Activated CD4-positive, alpha-beta T cell treated with anti-CD3 and anti-CD28 coated beads, Interleukin-2, amount 10 ng/mL, durations not matched to agents 24 days and 14 days (primary cell): ENCODE data around the gene SELENOW. TPM values are rescaled to one million over a fixed set of nuclear protein-coding genes. Genes with fewer than 3 reads are reported as not detected.
A peak's percentile ranks its signal among the peaks of the same experiment; 100 is the strongest.
"Not testable (repeated sequence)": the region's sequence is repeated elsewhere in the genome, so short reads cannot be mapped to it uniquely, and the experiment has no call there.

Experiments used
- DNase-seq: peaks from one replicate; pipeline ENCODE4 v3.0.0; 2022
- H3K27ac Mint-ChIP-seq: one replicate; pipeline ENCODE4 v1.8.0; 2022; ENCODE audit warnings: mild to moderate bottlenecking, mixed read lengths
- H3K27me3 Mint-ChIP-seq: one replicate; pipeline ENCODE4 v1.8.0; 2022; ENCODE audit warnings: mixed read lengths
- H3K36me3 Mint-ChIP-seq: one replicate; pipeline ENCODE4 v1.8.0; 2022; ENCODE audit warnings: low read depth, mild to moderate bottlenecking, mixed read lengths
- H3K4me1 Mint-ChIP-seq: one replicate; pipeline ENCODE4 v1.8.0; 2021; ENCODE audit warnings: mixed read lengths
- H3K4me3 Mint-ChIP-seq: one replicate; pipeline ENCODE4 v1.8.0; 2022; ENCODE audit warnings: mild to moderate bottlenecking, moderate library complexity, mixed read lengths
- H3K9me3 Mint-ChIP-seq: one replicate; pipeline ENCODE4 v1.8.0; 2021; ENCODE audit warnings: mixed read lengths
- intact Hi-C: fragments of 100-400 bp; cut with micrococcal nuclease; formaldehyde crosslinking; loops from one replicate; pipeline ENCODE4 v1.15.1; 2023
- total RNA-seq: library from RNA; stranded (reverse); gene quantifications from 2 replicates; pipeline ENCODE4 v1.2.3, GENCODE V29; 2022

The SELENOW gene
- 111 and 117 TPM in 2 replicates for total RNA-seq

DNA sequence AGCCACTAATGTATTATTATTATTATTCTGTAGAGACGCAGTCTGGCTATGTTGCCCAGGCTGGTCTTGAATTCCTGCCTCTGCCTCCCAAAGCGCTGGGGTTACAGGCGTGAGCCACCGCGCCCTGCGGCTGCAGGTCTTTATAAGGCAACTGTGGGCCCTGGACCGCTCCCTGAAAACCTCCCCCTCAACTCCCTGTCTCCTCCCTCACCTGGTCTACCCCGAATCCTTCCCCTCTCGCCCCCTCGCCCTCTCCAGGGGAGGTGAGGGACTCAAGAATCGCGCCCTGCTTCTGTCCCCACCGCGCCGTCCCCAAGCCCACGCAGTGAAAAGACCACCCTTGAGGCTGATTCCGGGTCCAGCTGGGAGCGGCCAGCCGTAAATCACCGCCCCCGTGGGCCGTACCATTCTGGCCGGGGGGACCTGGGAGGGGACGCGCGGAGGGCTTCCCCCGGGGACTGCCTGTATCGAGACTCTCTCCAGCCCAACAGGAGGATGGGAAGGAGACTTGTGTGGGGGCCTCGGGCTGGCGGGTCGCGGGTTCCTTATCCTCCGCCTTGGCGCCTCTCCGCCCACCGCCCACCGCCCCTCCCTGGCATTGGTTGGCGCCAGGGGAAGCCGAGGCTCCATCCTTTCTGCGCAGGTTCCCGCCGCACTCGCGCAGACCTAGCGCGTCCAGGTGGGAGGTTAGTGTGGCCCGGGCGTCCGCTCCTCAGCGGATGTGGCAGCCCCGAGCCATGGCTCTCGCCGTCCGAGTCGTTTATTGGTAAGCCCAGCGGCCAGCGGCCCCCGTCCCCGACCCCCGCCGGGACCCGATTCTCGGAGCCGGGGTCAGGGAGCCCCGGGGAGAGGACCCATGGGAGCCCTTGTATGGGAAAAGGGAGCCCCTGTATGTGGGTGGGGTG lies at the start of gene SELENOW:
SELENOW (plus strand) TSS at position 655 of the 905 bp plus-strand sequence; CDS start at position 738, 83 bp downstream.
- intact Hi-C loops = no loop called here

GRCh38 chr19:47729468-47729798 lies 49.1 kb upstream of the SELENOW start:
- DNase-seq = peak; percentile 72
- Mint-ChIP-seq H3K9me3 (no peaks in the 10 kb centered on the region), H3K4me3 (peak overlapping the region; percentile 91), H3K27ac (peak overlapping the region; percentile 78), H3K27me3 (peaks cover 1% of the 10 kb centered on the region), H3K4me1 (peaks cover 21% of the 10 kb centered on the region), H3K36me3 (no peaks in the 10 kb centered on the region)
- intact Hi-C loops = loop anchor here (2.0 kb wide), 1 partner anchor 13 kb away; no protein-coding TSS in a partner anchor

More for the DNA sequence above, at the start of gene SELENOW:
- Mint-ChIP-seq H3K27ac (peak within 1 kb of the TSS; percentile 97), H3K4me3 (peak within 1 kb of the TSS; percentile 100), H3K9me3 (no peaks in the 10 kb centered on the region), H3K4me1 (peaks cover 18% of the 10 kb centered on the region), H3K27me3 (no peaks in the 10 kb centered on the region), H3K36me3 (peaks cover 25% of the 10 kb centered on the region)
- peak; percentile 94 for DNase-seq

DNA sequence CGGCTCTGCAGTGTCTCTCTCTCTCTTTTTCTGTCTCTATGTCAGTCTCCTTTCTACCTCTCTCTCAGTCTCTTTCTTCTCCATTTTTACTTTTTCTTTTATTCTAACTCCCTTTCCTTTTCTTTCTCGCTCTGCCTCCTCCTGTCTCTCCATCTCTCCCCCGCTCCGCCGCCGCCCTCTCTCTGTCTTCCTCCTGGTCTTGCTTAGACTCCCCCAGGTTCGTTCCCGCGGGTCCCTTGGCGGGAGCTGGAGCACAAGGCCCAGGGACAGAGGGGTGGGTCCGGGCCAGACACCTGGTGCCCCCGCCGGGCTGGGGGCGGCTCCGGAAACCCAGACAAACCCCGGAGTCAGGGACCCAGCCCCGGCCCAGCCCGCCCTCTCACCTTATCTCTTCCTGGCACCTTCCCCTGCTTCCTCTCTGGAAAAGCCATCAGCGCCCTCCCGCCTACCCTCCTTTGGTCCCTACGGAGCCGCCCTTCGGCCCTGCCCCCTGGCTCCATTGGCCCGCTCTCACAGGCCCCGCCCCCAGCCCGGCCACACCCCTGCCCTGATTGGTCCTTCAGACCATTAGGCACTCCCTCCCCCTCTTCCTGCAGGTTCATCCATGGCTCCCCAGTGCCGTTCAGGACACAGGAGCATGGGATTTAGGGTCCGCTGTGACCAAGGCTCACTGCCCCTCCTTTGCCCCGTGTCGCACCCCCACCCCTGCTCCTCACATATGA lies 48.5 kb upstream of the SELENOW start:
- H3K4me3 Mint-ChIP-seq = peak overlapping the region; percentile 91
- no peaks in the 10 kb centered on the region for H3K36me3 Mint-ChIP-seq
- DNase-seq = peak; percentile 88
- peaks cover 1% of the 10 kb centered on the region for H3K27me3 Mint-ChIP-seq
- H3K9me3 Mint-ChIP-seq = no peaks in the 10 kb centered on the region
- H3K4me1 Mint-ChIP-seq = peaks cover 21% of the 10 kb centered on the region
- peak overlapping the region; percentile 78 for H3K27ac Mint-ChIP-seq
- intact Hi-C loops = loop anchor here (2.0 kb wide), 1 partner anchor 13 kb away; no protein-coding TSS in a partner anchor

GRCh38 chr19:47730521-47730889 lies 48.0 kb upstream of the SELENOW start:
- no peak for DNase-seq
- no peaks in the 10 kb centered on the region for H3K36me3 Mint-ChIP-seq
- H3K27ac Mint-ChIP-seq = no peak overlapping the region
- H3K27me3 Mint-ChIP-seq = peaks cover 1% of the 10 kb centered on the region
- intact Hi-C loops = no loop called here
- peak overlapping the region; percentile 91 for H3K4me3 Mint-ChIP-seq
- no peaks in the 10 kb centered on the region for H3K9me3 Mint-ChIP-seq
- peaks cover 21% of the 10 kb centered on the region for H3K4me1 Mint-ChIP-seq

- no peak for DNase-seq
- Mint-ChIP-seq H3K27ac (no peak overlapping the region), H3K4me3 (peak overlapping the region; percentile 91), H3K27me3 (peaks cover 1% of the 10 kb centered on the region), H3K9me3 (no peaks in the 10 kb centered on the region), H3K36me3 (no peaks in the 10 kb centered on the region), H3K4me1 (peaks cover 21% of the 10 kb centered on the region)
- intact Hi-C loops = no loop called here
These were observed 47.6 kb upstream of the SELENOW start for GRCh38 chr19:47730910-47731309.

DNA sequence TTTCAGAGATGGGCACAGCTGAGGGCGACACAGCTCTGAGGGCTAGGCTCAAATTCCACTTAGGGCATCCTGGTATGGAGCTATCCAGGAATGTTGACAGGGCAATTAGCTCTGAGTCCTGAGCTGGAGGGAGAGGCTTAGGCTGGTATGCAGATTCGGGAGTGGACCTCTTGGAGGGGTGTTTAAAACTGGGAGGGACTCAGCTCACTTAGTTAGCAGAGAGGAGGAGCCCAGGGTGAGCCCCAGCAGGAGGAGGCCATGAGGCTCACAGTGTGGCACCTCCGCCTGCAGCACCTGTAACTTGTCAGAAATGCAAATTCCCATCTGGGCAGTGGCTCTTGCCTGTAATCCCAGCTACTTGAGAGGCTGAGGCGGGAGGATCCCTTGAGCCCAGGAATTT lies 43.4 kb upstream of the SELENOW start:
- intact Hi-C loops = no loop called here
- Mint-ChIP-seq H3K4me1 (peaks cover 4% of the 10 kb centered on the region), H3K9me3 (no peaks in the 10 kb centered on the region), H3K27me3 (no peaks in the 10 kb centered on the region), H3K36me3 (no peaks in the 10 kb centered on the region), H3K27ac (no peak overlapping the region), H3K4me3 (no peak overlapping the region)
- DNase-seq = no peak

GRCh38 chr19:47740866-47741519 lies 37.5 kb upstream of the SELENOW start:
- intact Hi-C loops = loop anchor here (5.0 kb wide), 1 partner anchor 1839 kb away; the partner anchor contains the start of gene MYPOP
- Mint-ChIP-seq H3K27me3 (peaks cover 2% of the 10 kb centered on the region), H3K4me3 (no peak overlapping the region), H3K36me3 (peaks cover 5% of the 10 kb centered on the region), H3K27ac (no peak overlapping the region), H3K4me1 (peaks cover 17% of the 10 kb centered on the region), H3K9me3 (no peaks in the 10 kb centered on the region)
- no peak for DNase-seq

GRCh38 chr19:47741544-47742140 lies 36.9 kb upstream of the SELENOW start:
- H3K27ac Mint-ChIP-seq = peak overlapping the region; percentile 53

DNA sequence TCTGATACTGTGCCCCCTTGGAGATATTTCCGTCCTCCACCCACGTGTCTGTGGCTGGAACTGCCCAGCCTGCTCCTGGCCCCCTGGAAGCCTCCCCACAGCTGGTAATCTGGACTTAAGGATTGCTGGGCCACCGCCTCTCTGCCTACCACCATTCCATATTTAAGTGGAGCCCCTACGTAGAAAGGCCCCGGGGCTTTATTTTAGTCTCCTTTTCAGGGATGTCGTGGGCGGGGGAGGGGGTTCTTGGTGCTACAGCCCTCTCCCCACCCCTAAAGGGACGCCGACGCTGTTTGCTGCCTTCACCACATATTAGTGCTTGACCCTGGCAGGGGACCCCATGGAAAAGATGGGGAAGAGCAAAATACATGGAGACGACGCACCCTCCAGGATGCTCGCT lies 35.9 kb upstream of the SELENOW start:
- DNase-seq = no peak
- peaks cover 2% of the 10 kb centered on the region for H3K27me3 Mint-ChIP-seq
- no peaks in the 10 kb centered on the region for H3K9me3 Mint-ChIP-seq
- intact Hi-C loops = loop anchor here (1.0 to 5.0 kb wide), 4 partner anchors 14 to 1840 kb away; partner anchors contain the start of genes EHD2, MYPOP and NAPA
- H3K36me3 Mint-ChIP-seq = peaks cover 11% of the 10 kb centered on the region
- peaks cover 20% of the 10 kb centered on the region for H3K4me1 Mint-ChIP-seq
- H3K27ac Mint-ChIP-seq = peak overlapping the region; percentile 94
- H3K4me3 Mint-ChIP-seq = peak overlapping the region; percentile 91

More at GRCh38 chr19:47741544-47742140, 36.9 kb upstream of the SELENOW start:
- no peak for DNase-seq
- intact Hi-C loops = loop anchor here (2.0 to 5.0 kb wide), 2 partner anchors 13 to 1839 kb away; partner anchors contain the start of gene MYPOP
- peaks cover 17% of the 10 kb centered on the region for H3K4me1 Mint-ChIP-seq
- H3K4me3 Mint-ChIP-seq = no peak overlapping the region
- no peaks in the 10 kb centered on the region for H3K9me3 Mint-ChIP-seq
- peaks cover 6% of the 10 kb centered on the region for H3K36me3 Mint-ChIP-seq
- peaks cover 2% of the 10 kb centered on the region for H3K27me3 Mint-ChIP-seq

DNA sequence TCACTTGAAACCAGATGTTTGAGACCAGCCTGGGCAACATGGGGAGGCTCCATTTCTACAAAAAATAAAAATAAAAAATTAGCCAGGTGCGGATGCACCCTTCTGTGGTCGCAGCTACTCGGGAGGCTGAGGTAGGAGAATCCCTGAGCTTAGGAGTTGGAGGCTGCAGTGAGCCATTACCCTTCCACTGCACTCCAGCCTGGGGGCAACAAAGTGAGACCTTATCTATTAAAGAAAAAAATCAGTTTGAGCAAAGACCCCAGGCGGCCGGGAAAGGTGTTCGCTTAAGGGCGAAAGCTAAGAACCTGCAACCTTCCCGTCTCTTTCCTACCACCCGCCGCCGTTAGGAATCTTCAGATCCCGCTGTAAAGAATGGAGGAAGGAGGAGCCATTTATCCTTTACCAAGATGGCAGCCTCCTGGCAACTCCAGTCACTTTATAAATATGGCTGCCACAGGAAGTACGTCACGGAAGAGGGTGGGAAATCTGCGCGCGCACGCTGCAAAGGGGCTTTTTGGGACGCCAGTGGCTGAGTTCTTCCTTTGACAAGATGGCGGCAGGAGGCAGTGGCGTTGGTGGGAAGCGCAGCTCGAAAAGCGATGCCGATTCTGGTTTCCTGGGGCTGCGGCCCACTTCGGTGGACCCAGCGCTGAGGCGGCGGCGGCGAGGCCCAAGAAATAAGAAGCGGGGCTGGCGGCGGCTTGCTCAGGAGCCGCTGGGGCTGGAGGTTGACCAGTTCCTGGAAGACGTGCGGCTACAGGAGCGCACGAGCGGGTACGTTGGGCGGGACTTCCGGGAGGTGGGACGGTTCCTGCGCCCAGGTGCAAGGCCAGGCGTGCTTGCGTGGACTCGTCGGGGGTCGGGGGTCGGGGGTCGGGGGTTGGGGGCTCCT lies 33.2 kb upstream of the SELENOW start, which contains the start of gene NOP53:
NOP53 (plus strand) TSS at position 537 of the 892 bp plus-strand sequence; CDS start at position 551, 14 bp downstream.
- H3K4me1 Mint-ChIP-seq = peaks cover 33% of the 10 kb centered on the region
- H3K27ac Mint-ChIP-seq = peak within 1 kb of the TSS; percentile 100
- intact Hi-C loops = no loop called here
- H3K4me3 Mint-ChIP-seq = peak within 1 kb of the TSS; percentile 97
- no peaks in the 10 kb centered on the region for H3K9me3 Mint-ChIP-seq
- DNase-seq = peak; percentile 99
- peaks cover 30% of the 10 kb centered on the region for H3K36me3 Mint-ChIP-seq
- peaks cover 2% of the 10 kb centered on the region for H3K27me3 Mint-ChIP-seq

DNA sequence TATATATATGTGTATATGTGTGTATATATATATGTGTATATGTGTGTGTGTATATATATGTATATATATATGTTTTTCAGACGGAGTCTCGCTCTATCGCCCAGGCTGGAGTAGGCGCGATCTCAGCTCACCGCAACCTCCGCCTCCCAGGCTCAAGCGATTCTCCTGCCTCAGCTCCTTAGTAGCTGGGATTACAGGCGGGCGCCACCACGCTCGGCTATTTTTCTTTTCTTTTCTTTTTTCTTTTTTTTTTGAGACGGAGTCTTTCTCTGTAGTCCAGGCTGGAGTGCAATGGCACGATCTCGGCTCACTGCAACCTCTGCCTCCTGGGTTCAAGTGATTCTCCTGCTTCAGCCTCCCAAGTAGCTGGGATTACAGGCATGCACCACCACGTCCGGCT lies 32.4 kb upstream of the SELENOW start:
- H3K9me3 Mint-ChIP-seq, DNase-seq, intact Hi-C loops, H3K27me3 Mint-ChIP-seq: not testable (repeated sequence)
- H3K27ac Mint-ChIP-seq = peak overlapping the region; percentile 100
- peak overlapping the region; percentile 97 for H3K4me3 Mint-ChIP-seq
- H3K36me3 Mint-ChIP-seq = peaks cover 38% of the 10 kb centered on the region
- H3K4me1 Mint-ChIP-seq = peaks cover 33% of the 10 kb centered on the region

- Mint-ChIP-seq H3K9me3 (no peaks in the 10 kb centered on the region), H3K4me1 (peaks cover 23% of the 10 kb centered on the region), H3K27me3 (no peaks in the 10 kb centered on the region), H3K36me3 (peaks cover 67% of the 10 kb centered on the region), H3K4me3 (peak overlapping the region; percentile 63), H3K27ac (peak overlapping the region; percentile 59)
- intact Hi-C loops = no loop called here
- DNase-seq = no peak
These were observed 29.2 kb upstream of the SELENOW start for GRCh38 chr19:47749326-47749725.
